ENCODE data around the gene CDK18. TPM values are rescaled to one million over a fixed set of nuclear protein-coding genes. Genes with fewer than 3 reads are reported as not detected.
A peak's percentile ranks its signal among the peaks of the same experiment; 100 is the strongest.

CDK18 gene
- total RNA-seq, 2 experiments from 2014 or later, result 7.4 to 9.9 TPM

- DNase-seq (no peak), ATAC-seq (ENCODE audit: low read depth) (no peak)
- H3K4me1 Mint-ChIP-seq, result peaks cover 8% of the 10 kb centered on the region
- H3K9me3 Mint-ChIP-seq, result no peaks in the 10 kb centered on the region
- POLR2A ChIA-PET, result no interaction called here
- no peaks in the 10 kb centered on the region for H3K36me3 Mint-ChIP-seq
- H3K27ac Mint-ChIP-seq, result no peak overlapping the region
- H3K27me3 Mint-ChIP-seq, result no peaks in the 10 kb centered on the region
- no peak overlapping the region for H3K4me3 Mint-ChIP-seq
Measured at GRCh38 chr1:205535866-205536758, 31.6 kb downstream of the CDK18 start.

GRCh38 chr1:205536759-205537361, 32.4 kb downstream of the CDK18 start:
- Mint-ChIP-seq H3K4me1 (peaks cover 8% of the 10 kb centered on the region), H3K36me3 (no peaks in the 10 kb centered on the region), H3K4me3 (no peak overlapping the region), H3K27me3 (peaks cover 7% of the 10 kb centered on the region), H3K9me3 (no peaks in the 10 kb centered on the region), H3K27ac (no peak overlapping the region)
- DNase-seq, result no peak
- POLR2A ChIA-PET, result no interaction called here
- no peak for ATAC-seq (ENCODE audit: low read depth)

GRCh38 chr1:205537386-205538018, 33.0 kb downstream of the CDK18 start:
- POLR2A ChIA-PET, result no interaction called here
- no peaks in the 10 kb centered on the region for H3K9me3 Mint-ChIP-seq
- DNase-seq, result no peak
- no peak for ATAC-seq (ENCODE audit: low read depth)
- no peaks in the 10 kb centered on the region for H3K36me3 Mint-ChIP-seq
- H3K4me3 Mint-ChIP-seq, result no peak overlapping the region
- H3K27ac Mint-ChIP-seq, result no peak overlapping the region
- H3K27me3 Mint-ChIP-seq, result peaks cover 14% of the 10 kb centered on the region
- peaks cover 8% of the 10 kb centered on the region for H3K4me1 Mint-ChIP-seq

- peaks cover 8% of the 10 kb centered on the region for H3K4me1 Mint-ChIP-seq
- peaks cover 22% of the 10 kb centered on the region for H3K27me3 Mint-ChIP-seq
- POLR2A ChIA-PET, result no interaction called here
- ATAC-seq (ENCODE audit: low read depth), result no peak
- no peak overlapping the region for H3K4me3 Mint-ChIP-seq
- H3K36me3 Mint-ChIP-seq, result no peaks in the 10 kb centered on the region
- DNase-seq, result no peak
- H3K9me3 Mint-ChIP-seq, result no peaks in the 10 kb centered on the region
- H3K27ac Mint-ChIP-seq, result no peak overlapping the region
Measured at GRCh38 chr1:205538235-205538840, 33.9 kb downstream of the CDK18 start.

- Mint-ChIP-seq H3K4me1 (peaks cover 16% of the 10 kb centered on the region), H3K9me3 (no peaks in the 10 kb centered on the region), H3K27ac (no peak overlapping the region), H3K27me3 (peaks cover 43% of the 10 kb centered on the region), H3K4me3 (no peak overlapping the region), H3K36me3 (no peaks in the 10 kb centered on the region)
- ATAC-seq (ENCODE audit: low read depth), result no peak
- POLR2A ChIA-PET, result no interaction called here
- no peak for DNase-seq
Measured at GRCh38 chr1:205541161-205541886, 36.9 kb downstream of the CDK18 start.

- Mint-ChIP-seq H3K9me3 (no peaks in the 10 kb centered on the region), H3K36me3 (no peaks in the 10 kb centered on the region), H3K27ac (no peak overlapping the region), H3K4me3 (no peak overlapping the region), H3K27me3 (peaks cover 46% of the 10 kb centered on the region), H3K4me1 (peaks cover 8% of the 10 kb centered on the region)
- no peak for DNase-seq
- ATAC-seq (ENCODE audit: low read depth), result no peak
- POLR2A ChIA-PET, result no interaction called here
Measured at GRCh38 chr1:205542367-205542766, 37.9 kb downstream of the CDK18 start.

- DNase-seq (no peak), ATAC-seq (ENCODE audit: low read depth) (peak; percentile 71)
- no peak overlapping the region for H3K27ac Mint-ChIP-seq
- H3K27me3 Mint-ChIP-seq, result peaks cover 51% of the 10 kb centered on the region
- H3K4me1 Mint-ChIP-seq, result peaks cover 8% of the 10 kb centered on the region
- POLR2A ChIA-PET, result interaction anchor here (0.8 kb wide), 1 partner anchor 38 kb away, joined by 3 read pairs; no protein-coding TSS in a partner anchor
- H3K4me3 Mint-ChIP-seq, result peak overlapping the region; percentile 68
- H3K36me3 Mint-ChIP-seq, result no peaks in the 10 kb centered on the region
- H3K9me3 Mint-ChIP-seq, result no peaks in the 10 kb centered on the region
Measured at GRCh38 chr1:205543351-205544301, 39.2 kb downstream of the CDK18 start.

- ATAC-seq (ENCODE audit: low read depth) (no peak), DNase-seq (no peak)
- H3K27ac Mint-ChIP-seq, result no peak overlapping the region
- H3K9me3 Mint-ChIP-seq, result no peaks in the 10 kb centered on the region
- peaks cover 61% of the 10 kb centered on the region for H3K27me3 Mint-ChIP-seq
- no peak overlapping the region for H3K4me3 Mint-ChIP-seq
- POLR2A ChIA-PET, result interaction anchor here (0.9 kb wide), 1 partner anchor 31 kb away, joined by 3 read pairs; no protein-coding TSS in a partner anchor
- no peaks in the 10 kb centered on the region for H3K36me3 Mint-ChIP-seq
- H3K4me1 Mint-ChIP-seq, result peaks cover 8% of the 10 kb centered on the region
Measured at GRCh38 chr1:205545001-205545919, 40.8 kb downstream of the CDK18 start.

- ATAC-seq (ENCODE audit: low read depth) (no peak), DNase-seq (no peak)
- H3K27me3 Mint-ChIP-seq, result peaks cover 61% of the 10 kb centered on the region
- H3K4me1 Mint-ChIP-seq, result peaks cover 8% of the 10 kb centered on the region
- H3K27ac Mint-ChIP-seq, result no peak overlapping the region
- H3K9me3 Mint-ChIP-seq, result no peaks in the 10 kb centered on the region
- no peak overlapping the region for H3K4me3 Mint-ChIP-seq
- POLR2A ChIA-PET, result interaction anchor here (0.9 kb wide), 1 partner anchor 30 kb away, joined by 3 read pairs; no protein-coding TSS in a partner anchor
- H3K36me3 Mint-ChIP-seq, result no peaks in the 10 kb centered on the region
Measured at GRCh38 chr1:205545991-205546390, 41.5 kb downstream of the CDK18 start.

- POLR2A ChIA-PET, result interaction anchor here (0.9 kb wide), 1 partner anchor 30 kb away, joined by 3 read pairs; no protein-coding TSS in a partner anchor
- H3K27me3 Mint-ChIP-seq, result peaks cover 57% of the 10 kb centered on the region
- peaks cover 8% of the 10 kb centered on the region for H3K4me1 Mint-ChIP-seq
- H3K27ac Mint-ChIP-seq, result no peak overlapping the region
- H3K9me3 Mint-ChIP-seq, result no peaks in the 10 kb centered on the region
- no peak for ATAC-seq (ENCODE audit: low read depth)
- no peaks in the 10 kb centered on the region for H3K36me3 Mint-ChIP-seq
- H3K4me3 Mint-ChIP-seq, result no peak overlapping the region
- DNase-seq, result no peak
Measured at GRCh38 chr1:205546541-205546940, 42.1 kb downstream of the CDK18 start.
